IMR-90 (cell line): ENCODE measurements around the gene P2RY10. TPM values are rescaled to one million over a fixed set of nuclear protein-coding genes. Genes with fewer than 3 reads are reported as not detected.

Experiments
- ATAC-seq: fragments of 200-7000 bp; cut with Tn5 transposase; 2 replicates; pipeline ENCODE4 v1.9.1; 2020; ENCODE audit warnings: low read depth, mild to moderate bottlenecking, moderate library complexity
- Bru-seq: library from RNA; stranded (reverse); fragments of 400-500 nt; gene quantifications from one replicate; lab custom pipeline; 2021; lab: Mats Ljungman, UMichigan
- BruChase-seq, 2 experiments: library from RNA; stranded (reverse); fragments of 400-500 nt; gene quantifications; one replicate each; lab custom pipeline; 2021; lab: Mats Ljungman, UMichigan
- BruUV-seq: library from RNA; stranded (reverse); fragments of 400-500 nt; replicated peaks from 2 replicates; lab custom pipeline; 2021; lab: Mats Ljungman, UMichigan
- CTCF ChIA-PET: fragments of 300-600 bp; formaldehyde crosslinking; extraction: SDS; loops from one replicate; lab custom pipeline; 2021; ENCODE audit warnings: antibody characterized with exemption; lab: Yijun Ruan, JAX
- POLR2A ChIA-PET: fragments of 300-600 bp; sonication (Branson Sonifier 250); formaldehyde crosslinking; loops from one replicate; lab custom pipeline; 2022; ENCODE audit warnings: antibody characterized with exemption; ENCODE audit not compliant: unreplicated experiment; lab: Charles Lee
- DNase-seq: peaks from one replicate; pipeline ENCODE4 v3.0.0; 2013
- H2AFZ ChIP-seq: replicated peaks from 2 replicates; pipeline ENCODE3; 2013; ENCODE audit warnings: low read length, mild to moderate bottlenecking; ENCODE audit not compliant: poor library complexity
- H2AK5ac ChIP-seq: 2 replicates; pipeline ENCODE4 v1.6.1; 2013; ENCODE audit warnings: low read depth, low read length, inconsistent platforms
- H2AK9ac ChIP-seq: replicated peaks from 2 replicates; pipeline ENCODE3; 2013; ENCODE audit warnings: mild to moderate bottlenecking, low read depth, low read length, moderate library complexity; ENCODE audit not compliant: poor library complexity
- H2BK120ac ChIP-seq: 2 replicates; pipeline ENCODE4 v1.6.1; 2013; ENCODE audit warnings: low read depth, low read length, inconsistent platforms
- H2BK15ac ChIP-seq: 3 replicates; pipeline ENCODE4 v1.6.1; 2013; ENCODE audit warnings: low read depth, low read length, inconsistent platforms
- H2BK20ac ChIP-seq: 2 replicates; pipeline ENCODE4 v1.6.1; 2013; ENCODE audit warnings: low read depth, mild to moderate bottlenecking, inconsistent platforms, low read length, moderate library complexity
- H2BK5ac ChIP-seq: 2 replicates; pipeline ENCODE4 v1.6.1; 2013; ENCODE audit warnings: mild to moderate bottlenecking, low read depth, low read length, inconsistent platforms; ENCODE audit not compliant: poor library complexity, severe bottlenecking
- H3K14ac ChIP-seq: replicated peaks from 2 replicates; pipeline ENCODE4 v1.6.1; 2013; ENCODE audit warnings: low read depth, low read length, inconsistent platforms
- H3K18ac ChIP-seq: 2 replicates; pipeline ENCODE4 v1.6.1; 2013; ENCODE audit warnings: low read depth, low read length, control low read depth
- H3K23ac ChIP-seq: 2 replicates; pipeline ENCODE4 v1.6.1; 2013; ENCODE audit warnings: low read depth, low read length, inconsistent platforms
- H3K27ac ChIP-seq: 2 replicates; pipeline ENCODE4 v1.5.1; 2013; ENCODE audit warnings: mild to moderate bottlenecking, control low read depth, low read length; ENCODE audit not compliant: insufficient read depth
- H3K27me3 ChIP-seq: 2 replicates; pipeline ENCODE4 v1.6.1; 2013; ENCODE audit warnings: low read length; ENCODE audit not compliant: control insufficient read depth, insufficient read depth
- H3K36me3 ChIP-seq: 2 replicates; pipeline ENCODE4 v1.6.1; 2013; ENCODE audit warnings: low read length, mixed read lengths; ENCODE audit not compliant: control insufficient read depth, insufficient read depth
- H3K4ac ChIP-seq: 2 replicates; pipeline ENCODE4 v1.6.1; 2013; ENCODE audit warnings: low read depth, low read length, inconsistent platforms
- H3K4me1 ChIP-seq: 2 replicates; pipeline ENCODE4 v1.6.1; 2013; ENCODE audit warnings: low read length, mixed read lengths; ENCODE audit not compliant: control insufficient read depth, insufficient read depth
- H3K4me2 ChIP-seq: 2 replicates; pipeline ENCODE4 v1.6.1; 2013; ENCODE audit warnings: low read depth, mild to moderate bottlenecking, control low read depth, low read length, moderate library complexity
- H3K4me3 ChIP-seq: 2 replicates; pipeline ENCODE4 v1.5.1; 2013; ENCODE audit warnings: low read depth, mild to moderate bottlenecking, control low read depth, low read length, moderate library complexity; ENCODE audit not compliant: insufficient read depth
- H3K56ac ChIP-seq: 2 replicates; pipeline ENCODE4 v1.6.1; 2013; ENCODE audit warnings: low read length, inconsistent platforms; ENCODE audit not compliant: insufficient read depth; ENCODE audit errors: extremely low read depth
- H3K79me1 ChIP-seq, 2 experiments: 2 replicates each; pipeline ENCODE4 v1.6.1; 2013; ENCODE audit warnings: low read length in 2 of 2, inconsistent platforms in 1 of 2, low read depth in 1 of 2
- H3K9ac ChIP-seq: 2 replicates; pipeline ENCODE4 v1.6.1; 2013; ENCODE audit warnings: low read depth, low read length, control low read depth
- H3K9me1 ChIP-seq: 2 replicates; pipeline ENCODE4 v1.6.1; 2013; ENCODE audit warnings: low read length, inconsistent platforms; ENCODE audit not compliant: insufficient read depth
- H3K9me3 ChIP-seq: 2 replicates; pipeline ENCODE4 v1.6.1; 2013; ENCODE audit warnings: low read length; ENCODE audit not compliant: control insufficient read depth, insufficient read depth
- H4K20me1 ChIP-seq: 2 replicates; pipeline ENCODE4 v1.6.1; 2013; ENCODE audit warnings: low read length, inconsistent platforms; ENCODE audit not compliant: insufficient read depth
- H4K5ac ChIP-seq: 2 replicates; pipeline ENCODE4 v1.6.1; 2013; ENCODE audit warnings: mild to moderate bottlenecking, low read depth, low read length, control low read depth
- H4K8ac ChIP-seq, 2 experiments: 2 replicates each; pipeline ENCODE4 v1.6.1; 2013; ENCODE audit warnings: low read depth in 2 of 2, low read length in 2 of 2, control low read depth in 1 of 2, inconsistent platforms in 1 of 2
- H4K91ac ChIP-seq: 2 replicates; pipeline ENCODE4 v1.6.1; 2013; ENCODE audit warnings: low read depth, low read length, inconsistent platforms; ENCODE audit not compliant: insufficient read depth
- RCOR1 ChIP-seq: IDR thresholded peaks from 2 replicates; pipeline ENCODE4 v1.6.1; 2012; ENCODE audit warnings: mild to moderate bottlenecking, low read length, improper control_type of control experiment; ENCODE audit not compliant: insufficient replicate concordance
- WGBS, 2 experiments: methylation state at CpG; one replicate each; pipeline versions ENCODE4 v1.1.5 to v1.1.7; 2013; ENCODE audit warnings: missing lambda C conversion rate in 2 of 2; ENCODE audit not compliant: insufficient read length in 1 of 2; ENCODE audit errors: extremely low coverage in 2 of 2; 5-methylcytosine and 5-hydroxymethylcytosine counted together
- dilution Hi-C: fragments of 300-500 bp; cut with HindIII; formaldehyde crosslinking; loops from one replicate; pipeline ENCODE4 v1.14.3; 2018; ENCODE audit warnings: low sequenced_read_pairs; ENCODE audit not compliant: unreplicated experiment
- in situ Hi-C: fragments of 300-500 bp; cut with MboI; formaldehyde crosslinking; loops from 3 replicates; pipeline ENCODE4 v1.14.3; 2019; ENCODE audit warnings: low sequenced_read_pairs, inconsistent platforms, mixed read lengths
- intact Hi-C: fragments of 100-400 bp; cut with micrococcal nuclease; formaldehyde crosslinking; loops from 2 replicates; pipeline ENCODE4 v1.10.0; 2022
- long read RNA-seq: library from polyadenylated mRNA; unstranded; transcript quantifications from one replicate; pipeline ENCODE4 v2.0.0, GENCODE V29; 2021; ENCODE audit not compliant: unreplicated experiment
- polyA plus RNA-seq, 3 experiments: library from polyadenylated mRNA; depleted of rRNA; stranded (reverse); fragments of >200 nt; gene quantifications; 2 replicates each; pipeline ENCODE4 v1.2.3, GENCODE V29; 2012; ENCODE audit warnings: low replicate concordance in 1 of 3
- total RNA-seq: library from RNA; depleted of rRNA; stranded (reverse); fragments of >200 nt; gene quantifications from 2 replicates; pipeline ENCODE4 v1.2.3, GENCODE V29; 2012; rRNA removed

Gene P2RY10
- total RNA-seq (not detected in 2 replicates), polyA plus RNA-seq (2012; rRNA removed) (not detected in 2 replicates), Bru-seq, nascent RNA (not detected), BruChase-seq, experiment 1, labeled RNA remaining after a 6-hour chase (not detected), BruChase-seq, experiment 2, labeled RNA remaining after a 2-hour chase (not detected)
- polyA plus RNA-seq (2012; cell fraction: cytosol; rRNA removed): not detected in 2 replicates
- polyA plus RNA-seq (2012; cell fraction: nucleus; rRNA removed; ENCODE audit: low replicate concordance): not detected in 2 replicates
- long read RNA-seq: 0 reads

GRCh38 chrX:78945186-78945912 is at the start of gene P2RY10:
Gene P2RY10 (plus strand): TSS chrX:78945391. CDS start chrX:78960521, 15,130 bp downstream.
- Histone ChIP-seq H2AK5ac (no peak within 1 kb of the TSS), H3K4ac (no peak within 1 kb of the TSS), H3K9me3 (no peaks in the 10 kb centered on the region), H3K4me3 (no peak within 1 kb of the TSS), H3K36me3 (no peaks in the 10 kb centered on the region), H2BK15ac (no peak within 1 kb of the TSS), H3K23ac (no peak within 1 kb of the TSS), H2AK9ac (no peak within 1 kb of the TSS), H2BK20ac (no peak within 1 kb of the TSS), H3K4me2 (no peak within 1 kb of the TSS), H2BK5ac (no peak within 1 kb of the TSS), H4K8ac (no peak within 1 kb of the TSS), H4K20me1 (no peaks in the 10 kb centered on the region), H3K18ac (no peak within 1 kb of the TSS), H3K9ac (no peak within 1 kb of the TSS), H3K27me3 (no peaks in the 10 kb centered on the region), H2BK120ac (no peak within 1 kb of the TSS), H2AFZ (no peak within 1 kb of the TSS), H3K9me1 (no peaks in the 10 kb centered on the region), H3K56ac (no peak within 1 kb of the TSS), H3K79me1 (no peaks in the 10 kb centered on the region), H3K14ac (no peak within 1 kb of the TSS), H3K4me1 (no peaks in the 10 kb centered on the region), H4K5ac (no peak within 1 kb of the TSS), H4K91ac (no peak within 1 kb of the TSS), H3K27ac (no peak within 1 kb of the TSS)
- ATAC-seq (no peak), DNase-seq (no peak)
- in situ Hi-C loops (no loop called here), dilution Hi-C loops (no loop called here), intact Hi-C loops (no loop called here)
- BruUV-seq: no TSS peak
- no peak for TF ChIP-seq RCOR1
- no CpG with 5 or more reads among the region's 5 CpGs for WGBS, 2 experiments
- CTCF ChIA-PET: no interaction called here
- POLR2A ChIA-PET: no interaction called here
